GM19467 (cell line): Measurements from ENCODE around the gene MMEL1.
"Not testable (repeated sequence)": the region's sequence is repeated elsewhere in the genome, so short reads cannot be mapped to it uniquely, and the experiment has no call there.

ENCODE experiments used
- ATAC-seq: cut with Tn5 transposase; IDR thresholded peaks from one replicate; pipeline ENCODE4 v1.9.1; 2021; ENCODE audit warnings: mild to moderate bottlenecking, moderate library complexity; ENCODE audit not compliant: unreplicated experiment

Gene MMEL1, protein sequence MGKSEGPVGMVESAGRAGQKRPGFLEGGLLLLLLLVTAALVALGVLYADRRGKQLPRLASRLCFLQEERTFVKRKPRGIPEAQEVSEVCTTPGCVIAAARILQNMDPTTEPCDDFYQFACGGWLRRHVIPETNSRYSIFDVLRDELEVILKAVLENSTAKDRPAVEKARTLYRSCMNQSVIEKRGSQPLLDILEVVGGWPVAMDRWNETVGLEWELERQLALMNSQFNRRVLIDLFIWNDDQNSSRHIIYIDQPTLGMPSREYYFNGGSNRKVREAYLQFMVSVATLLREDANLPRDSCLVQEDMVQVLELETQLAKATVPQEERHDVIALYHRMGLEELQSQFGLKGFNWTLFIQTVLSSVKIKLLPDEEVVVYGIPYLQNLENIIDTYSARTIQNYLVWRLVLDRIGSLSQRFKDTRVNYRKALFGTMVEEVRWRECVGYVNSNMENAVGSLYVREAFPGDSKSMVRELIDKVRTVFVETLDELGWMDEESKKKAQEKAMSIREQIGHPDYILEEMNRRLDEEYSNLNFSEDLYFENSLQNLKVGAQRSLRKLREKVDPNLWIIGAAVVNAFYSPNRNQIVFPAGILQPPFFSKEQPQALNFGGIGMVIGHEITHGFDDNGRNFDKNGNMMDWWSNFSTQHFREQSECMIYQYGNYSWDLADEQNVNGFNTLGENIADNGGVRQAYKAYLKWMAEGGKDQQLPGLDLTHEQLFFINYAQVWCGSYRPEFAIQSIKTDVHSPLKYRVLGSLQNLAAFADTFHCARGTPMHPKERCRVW

DNA sequence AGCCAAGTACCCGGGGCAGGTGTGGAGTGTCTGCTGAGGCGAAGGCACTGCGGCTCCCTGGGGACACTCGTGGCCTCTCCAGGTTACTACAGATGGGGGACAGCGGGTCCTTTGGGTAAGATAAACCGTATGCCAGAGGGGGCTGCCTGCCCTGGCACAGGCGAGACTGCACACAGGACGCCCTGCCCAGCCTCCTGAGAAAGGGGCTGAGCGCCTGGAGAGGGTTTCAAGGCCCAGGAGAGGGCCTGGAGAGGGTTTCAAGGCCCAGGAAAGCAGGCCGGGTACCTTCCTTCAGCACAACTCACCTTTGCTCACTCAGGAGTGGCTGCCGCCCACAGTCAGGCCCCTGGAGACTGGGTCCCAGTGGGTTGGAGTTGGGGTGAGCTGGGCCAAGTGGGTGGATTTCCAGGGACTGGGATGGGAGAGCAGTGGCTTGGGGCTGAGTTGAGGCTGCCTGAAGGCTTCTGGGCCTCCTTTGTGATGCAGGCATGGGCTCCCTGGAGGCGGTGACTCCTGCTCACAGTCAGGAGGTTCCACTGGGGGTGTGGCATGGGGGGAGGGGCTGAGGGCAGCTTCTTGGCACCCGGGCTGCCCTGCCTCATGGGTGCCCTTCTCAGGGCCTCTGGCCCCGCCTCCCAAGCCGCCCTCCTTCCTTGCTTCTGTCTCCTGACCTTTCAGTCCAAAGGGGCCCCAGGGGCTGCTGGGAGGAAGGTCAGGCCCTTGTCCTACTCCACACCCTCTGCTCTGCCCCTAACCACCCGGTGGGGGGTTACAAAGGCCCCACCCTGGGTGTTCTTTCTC is at the start of gene MMEL1:
Gene MMEL1 (minus strand): TSS at position 456 of the 801 bp plus-strand sequence. CDS start 3,532 bp downstream, outside the sequence.
- ATAC-seq = no peak

DNA sequence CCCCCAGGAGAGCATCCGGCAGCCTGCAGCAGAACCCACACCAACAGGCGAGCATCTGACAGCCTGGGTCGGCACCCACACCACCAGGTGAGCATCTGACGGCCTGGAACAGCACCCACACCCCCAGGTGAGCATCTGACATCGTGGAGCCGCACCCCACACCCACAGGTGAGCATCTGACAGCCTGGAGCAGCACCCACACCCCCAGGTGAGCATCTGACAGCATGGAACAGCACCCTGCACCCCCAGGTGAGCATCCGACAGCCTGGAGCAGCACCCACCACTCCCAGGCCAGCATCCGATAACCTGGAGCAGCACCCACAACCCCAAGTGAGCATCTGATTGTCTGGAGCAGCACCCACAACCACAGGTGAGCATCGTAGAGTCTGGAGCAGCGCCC is 43.9 kb upstream of the MMEL1 start:
- ATAC-seq = not testable (repeated sequence)

DNA sequence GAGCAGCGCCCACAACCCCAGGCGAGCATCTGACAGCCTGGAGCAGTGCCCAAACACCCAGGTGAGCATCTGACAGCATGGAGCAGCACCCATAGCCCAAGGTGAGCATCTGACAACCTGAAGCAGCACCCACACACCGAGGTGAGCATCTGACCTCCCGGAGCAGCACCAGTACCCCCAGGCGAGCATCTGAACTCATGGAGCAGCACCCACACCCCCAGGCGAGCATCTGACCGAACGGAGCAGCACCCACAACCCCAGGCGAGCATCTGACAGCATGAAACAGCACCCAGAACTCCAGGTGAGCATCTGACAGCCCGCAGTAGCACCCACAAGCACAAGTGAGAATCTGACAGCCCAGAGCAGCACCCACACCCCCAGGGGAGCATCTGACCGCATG is 38.8 kb upstream of the MMEL1 start:
- ATAC-seq = not testable (repeated sequence)

DNA sequence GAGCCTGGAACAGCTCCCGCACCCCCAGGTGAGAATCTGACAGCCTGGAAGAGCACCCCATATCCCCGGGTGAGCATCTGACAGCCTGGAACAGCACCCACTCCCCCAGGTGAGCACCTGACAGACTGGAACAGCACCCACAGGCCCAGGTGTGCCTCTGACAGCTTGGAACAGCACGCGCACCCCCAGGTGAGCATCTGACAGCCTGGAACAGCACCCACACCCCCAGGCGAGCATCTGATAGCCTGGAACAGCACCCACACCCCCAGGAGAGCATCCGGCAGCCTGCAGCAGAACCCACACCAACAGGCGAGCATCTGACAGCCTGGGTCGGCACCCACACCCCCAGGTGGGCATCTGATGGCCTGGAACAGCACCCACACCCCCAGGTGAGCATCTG is 27.0 kb upstream of the MMEL1 start:
- ATAC-seq = not testable (repeated sequence)

DNA sequence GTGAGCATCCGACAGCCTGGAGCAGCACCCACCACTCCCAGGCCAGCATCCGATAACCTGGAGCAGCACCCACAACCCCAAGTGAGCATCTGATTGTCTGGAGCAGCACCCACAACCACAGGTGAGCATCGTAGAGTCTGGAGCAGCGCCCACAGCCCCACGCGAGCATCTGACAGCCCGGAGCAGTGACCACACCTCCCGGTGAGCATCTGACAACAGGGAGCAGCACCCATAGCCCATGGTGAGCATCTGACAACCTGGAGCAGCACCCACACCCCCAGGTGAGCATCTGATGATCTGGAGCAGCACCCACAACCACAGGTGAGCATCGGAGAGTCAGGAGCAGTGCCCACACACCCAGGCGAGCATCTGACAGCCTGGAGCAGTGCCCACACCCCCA is 25.1 kb upstream of the MMEL1 start:
- not testable (repeated sequence) for ATAC-seq

DNA sequence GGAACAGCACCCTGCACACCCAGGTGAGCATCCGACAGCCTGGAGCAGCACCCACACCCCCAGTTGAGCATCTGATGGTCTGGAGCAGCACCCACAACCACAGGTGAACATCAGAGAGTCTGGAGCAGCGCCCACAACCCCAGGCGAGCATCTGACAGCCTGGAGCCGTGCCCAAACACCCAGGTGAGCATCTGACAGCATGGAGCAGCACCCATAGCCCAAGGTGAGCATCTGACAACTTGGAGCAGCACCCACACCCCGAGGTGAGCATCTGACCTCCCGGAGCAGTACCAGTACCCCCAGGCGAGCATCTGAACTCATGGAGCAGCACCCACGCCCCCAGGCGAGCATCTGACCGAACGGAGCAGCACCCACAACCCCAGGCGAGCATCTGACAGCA is 24.3 kb upstream of the MMEL1 start:
- ATAC-seq = not testable (repeated sequence)

DNA sequence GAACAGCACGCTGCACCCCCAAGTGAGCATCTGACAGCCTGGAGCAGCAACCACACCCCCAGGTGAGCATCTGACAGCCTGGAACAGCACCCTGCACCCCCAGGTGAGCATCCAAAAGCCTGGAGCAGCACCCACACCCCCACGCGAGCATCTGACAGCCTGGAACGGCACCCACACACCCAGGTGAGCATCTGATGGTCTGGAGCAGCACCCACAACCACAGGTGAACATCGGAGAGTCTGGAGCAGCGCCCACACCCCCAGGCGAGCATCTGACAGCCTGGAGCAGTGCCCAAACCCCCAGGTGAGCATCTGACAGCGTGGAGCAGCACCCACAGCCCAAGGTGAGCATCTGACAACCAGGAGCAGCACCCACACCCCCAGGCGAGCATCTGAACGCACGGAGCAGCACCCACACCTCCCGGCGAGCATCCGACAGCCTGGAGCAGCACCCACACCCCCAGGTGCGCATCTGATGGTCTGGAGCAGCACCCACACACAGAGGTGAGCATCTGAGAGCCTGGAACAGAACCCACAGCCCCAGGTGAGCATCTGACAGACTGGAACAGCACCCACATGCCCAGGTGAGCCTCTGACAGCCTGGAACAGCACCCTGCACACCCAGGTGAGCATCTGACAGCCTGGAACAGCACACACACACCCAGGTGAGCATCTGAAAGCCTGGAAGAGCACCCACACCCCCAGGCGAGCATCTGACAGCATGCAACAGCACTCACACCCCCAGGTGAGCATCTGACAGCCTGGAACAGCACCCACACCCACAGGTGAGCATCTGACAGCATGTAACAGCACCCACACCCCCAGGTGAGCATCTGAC is 23.0 kb upstream of the MMEL1 start:
- not testable (repeated sequence) for ATAC-seq

DNA sequence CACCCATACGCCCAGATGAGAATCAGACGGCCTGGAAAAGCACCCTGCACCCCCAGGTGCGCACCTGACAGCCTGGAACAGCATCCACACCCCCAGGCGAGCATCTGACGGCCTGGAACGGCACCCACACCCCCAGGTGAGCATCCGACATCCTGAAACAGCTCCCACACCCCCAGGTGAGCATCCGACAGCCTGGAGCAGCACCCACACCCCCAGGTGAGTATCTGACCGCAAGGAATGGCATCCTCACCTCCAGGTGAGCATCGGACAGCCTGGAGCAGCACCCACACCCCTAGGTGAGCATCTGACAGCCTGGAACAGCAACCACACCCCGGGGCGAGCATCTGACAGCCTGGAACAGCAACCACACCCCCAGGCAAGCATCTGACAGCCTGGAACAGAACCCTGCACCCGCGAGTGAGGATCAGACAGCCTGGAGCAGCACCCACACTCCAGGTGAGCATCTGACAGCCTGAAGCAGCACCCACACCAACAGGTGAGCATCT is 21.7 kb upstream of the MMEL1 start:
- ATAC-seq = not testable (repeated sequence)

DNA sequence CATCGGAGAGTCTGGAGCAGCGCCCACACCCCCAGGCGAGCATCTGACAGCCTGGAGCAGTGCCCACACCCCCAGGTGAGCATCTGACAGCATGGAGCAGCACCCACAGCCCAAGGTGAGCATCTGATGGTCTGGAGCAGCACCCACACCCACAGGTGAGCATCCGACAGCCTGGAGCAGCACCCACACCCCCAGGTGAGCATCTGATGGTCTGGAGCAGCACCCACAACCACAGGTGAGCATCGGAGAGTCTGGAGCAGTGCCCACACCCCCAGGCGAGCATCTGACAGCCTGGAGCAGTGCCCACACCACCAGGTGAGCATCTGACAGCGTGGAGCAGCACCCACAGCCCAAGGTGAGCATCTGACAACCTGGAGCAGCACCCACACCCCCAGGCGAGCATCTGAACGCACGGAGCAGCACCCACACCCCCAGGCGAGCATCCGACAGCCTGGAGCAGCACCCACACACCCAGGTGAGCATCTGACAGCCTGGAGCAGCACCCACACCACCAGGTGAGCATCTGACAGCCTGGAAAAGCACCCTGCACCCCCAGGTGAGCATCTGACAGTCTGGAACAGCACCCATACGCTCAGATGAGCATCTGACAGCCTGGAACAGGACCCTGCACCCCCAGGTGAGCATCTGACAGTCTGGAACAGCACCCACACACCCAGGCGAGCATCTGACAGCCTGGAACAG is 21.1 kb upstream of the MMEL1 start:
- not testable (repeated sequence) for ATAC-seq

DNA sequence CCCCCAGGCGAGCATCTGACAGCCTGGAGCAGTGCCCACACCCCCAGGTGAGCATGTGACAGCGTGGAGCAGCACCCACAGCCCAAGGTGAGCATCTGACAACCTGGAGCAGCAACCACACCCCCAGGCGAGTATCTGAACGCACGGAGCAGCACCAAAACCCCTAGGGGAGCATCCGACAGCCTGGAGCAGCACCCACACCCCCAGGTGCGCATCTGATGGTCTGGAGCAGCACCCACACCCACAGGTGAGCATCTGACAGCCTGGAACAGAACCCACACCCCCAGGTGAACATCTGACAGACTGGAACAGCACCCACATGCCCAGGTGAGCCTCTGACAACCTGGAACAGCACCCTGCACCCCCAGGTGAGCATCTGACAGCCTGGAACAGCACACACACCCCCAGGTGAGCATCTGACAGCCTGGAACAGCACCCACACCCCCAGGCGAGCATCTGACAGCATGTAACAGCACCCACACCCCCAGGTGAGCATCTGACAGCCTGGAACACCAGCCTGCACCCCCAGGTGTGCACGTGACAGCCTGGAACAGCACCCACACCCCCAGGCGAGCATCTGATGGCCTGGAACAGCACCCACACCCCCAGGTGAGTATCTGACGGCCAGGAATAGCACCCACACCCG is 20.2 kb upstream of the MMEL1 start:
- ATAC-seq = not testable (repeated sequence)

DNA sequence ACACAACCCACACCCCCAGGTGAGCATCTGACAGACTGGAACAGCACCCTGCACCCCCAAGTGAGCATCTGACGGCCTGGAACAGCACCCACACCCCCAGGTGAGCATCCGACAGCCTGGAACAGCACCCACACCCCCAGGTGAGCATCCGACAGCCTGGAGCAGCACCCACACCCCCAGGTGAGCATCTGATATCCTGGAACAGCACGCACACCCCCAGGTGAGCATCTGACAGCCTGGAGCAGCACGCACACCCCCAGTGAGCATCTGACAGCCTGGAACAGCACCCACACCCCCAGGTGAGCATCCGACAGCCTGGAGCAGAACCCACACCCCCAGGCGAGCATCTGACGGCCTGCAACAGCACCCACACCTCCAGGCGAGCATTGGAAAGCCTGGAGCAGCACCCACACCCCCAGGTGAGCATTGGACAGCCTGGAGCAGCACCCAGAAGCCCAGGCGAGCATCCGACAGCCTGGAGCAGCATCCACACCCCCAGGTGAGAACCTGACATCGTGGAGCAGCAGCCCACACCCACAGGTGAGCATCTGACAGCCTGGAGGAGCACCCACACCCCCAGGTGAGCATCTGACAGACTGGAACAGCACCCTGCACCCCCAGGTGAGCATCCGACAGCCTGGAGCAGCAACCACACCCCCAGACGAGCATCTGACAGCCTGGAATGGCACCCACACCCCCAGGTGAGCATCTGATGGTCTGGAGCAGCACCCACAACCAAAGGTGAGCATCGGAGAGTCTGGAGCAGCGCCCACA is 19.5 kb upstream of the MMEL1 start:
- ATAC-seq = not testable (repeated sequence)

DNA sequence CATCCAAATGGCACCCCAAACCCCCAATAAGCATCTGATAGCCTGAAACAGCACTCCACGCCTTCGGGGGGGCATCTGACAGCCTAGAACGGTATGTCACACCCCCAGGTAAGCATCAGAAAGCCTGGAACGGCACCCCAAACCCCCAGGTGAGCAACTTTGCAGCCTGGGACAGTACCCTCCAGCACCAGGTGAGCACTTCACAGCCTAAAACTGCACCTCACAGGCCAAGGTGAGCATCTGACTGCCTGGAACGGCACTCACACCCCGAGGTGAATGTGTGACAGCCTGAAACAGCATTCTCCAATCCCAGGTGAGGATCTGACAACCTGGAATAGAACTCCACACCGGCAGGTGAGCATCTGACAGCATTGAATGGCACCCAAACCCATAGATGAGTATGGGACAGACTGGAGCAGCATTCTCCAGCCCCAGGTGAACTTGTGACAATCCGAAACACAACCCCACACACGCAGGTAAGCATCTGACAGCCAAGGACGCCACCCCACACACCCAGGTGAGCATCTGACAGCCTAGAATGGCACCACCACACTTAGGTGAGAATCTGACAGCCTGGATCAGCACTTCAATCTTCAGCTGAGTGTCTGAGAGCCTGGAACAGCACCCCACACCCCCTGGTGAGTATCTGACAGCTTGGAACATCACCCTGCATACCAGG is 18.3 kb upstream of the MMEL1 start:
- ATAC-seq = no peak

DNA sequence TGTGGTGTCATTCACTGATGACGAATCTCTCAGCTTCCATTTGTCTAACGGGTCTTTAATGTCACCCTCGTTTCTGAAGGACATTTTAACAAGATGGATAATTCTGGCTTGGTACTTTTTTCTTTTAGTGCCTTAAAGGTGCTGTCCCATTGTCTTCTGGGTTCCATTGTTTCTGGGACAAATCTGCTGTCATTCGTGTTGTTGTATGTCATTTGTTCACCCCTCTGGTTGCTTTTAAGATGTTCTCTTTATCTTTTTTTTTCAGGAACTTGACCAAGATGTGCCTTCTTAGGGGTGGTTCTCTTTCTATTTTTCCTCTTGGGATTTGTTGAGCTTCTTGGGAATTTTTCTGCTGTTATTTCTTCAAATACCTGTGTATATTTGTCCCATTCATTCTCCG is 14.0 kb upstream of the MMEL1 start:
- no peak for ATAC-seq

DNA sequence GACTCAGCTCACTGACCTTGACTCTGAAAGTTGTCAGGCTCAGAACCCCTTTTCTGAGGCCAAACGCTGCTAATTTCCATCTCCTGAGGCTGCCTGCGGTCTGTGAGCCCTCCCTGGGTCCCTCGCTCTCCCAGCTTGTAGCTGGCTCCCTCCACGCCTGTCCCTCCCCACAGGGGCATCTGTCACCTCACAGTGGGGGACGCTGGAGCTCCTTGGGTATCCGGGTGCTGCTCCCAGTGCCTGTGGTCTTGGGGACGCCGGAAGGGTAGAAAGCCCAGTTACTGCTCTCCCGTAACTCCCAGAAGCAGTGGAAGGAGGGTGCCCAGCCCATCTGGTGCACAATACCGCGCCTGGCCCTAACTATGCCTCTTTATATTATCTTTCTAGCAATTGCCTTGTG is 13.0 kb upstream of the MMEL1 start:
- no peak for ATAC-seq

DNA sequence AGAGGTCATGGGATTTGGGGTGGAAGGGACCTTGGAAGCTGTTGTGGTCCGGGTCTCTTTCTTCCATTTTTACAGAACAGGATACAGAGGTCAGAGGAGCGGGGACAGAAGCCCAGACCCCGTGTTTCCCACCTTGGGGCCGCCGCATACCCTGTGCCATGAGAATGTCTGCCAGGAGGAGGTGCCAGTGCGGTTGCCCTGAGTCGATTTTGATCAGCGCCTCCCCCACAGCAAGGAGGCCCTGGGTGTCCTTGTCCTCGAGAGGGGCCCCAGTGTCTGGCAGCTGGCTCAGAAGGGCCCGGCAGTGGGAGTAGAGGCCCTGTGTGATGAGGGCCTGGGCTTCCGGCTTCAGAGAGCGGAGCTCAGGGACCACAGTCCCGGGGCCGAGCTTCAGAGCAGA is 12.3 kb upstream of the MMEL1 start:
- no peak for ATAC-seq

DNA sequence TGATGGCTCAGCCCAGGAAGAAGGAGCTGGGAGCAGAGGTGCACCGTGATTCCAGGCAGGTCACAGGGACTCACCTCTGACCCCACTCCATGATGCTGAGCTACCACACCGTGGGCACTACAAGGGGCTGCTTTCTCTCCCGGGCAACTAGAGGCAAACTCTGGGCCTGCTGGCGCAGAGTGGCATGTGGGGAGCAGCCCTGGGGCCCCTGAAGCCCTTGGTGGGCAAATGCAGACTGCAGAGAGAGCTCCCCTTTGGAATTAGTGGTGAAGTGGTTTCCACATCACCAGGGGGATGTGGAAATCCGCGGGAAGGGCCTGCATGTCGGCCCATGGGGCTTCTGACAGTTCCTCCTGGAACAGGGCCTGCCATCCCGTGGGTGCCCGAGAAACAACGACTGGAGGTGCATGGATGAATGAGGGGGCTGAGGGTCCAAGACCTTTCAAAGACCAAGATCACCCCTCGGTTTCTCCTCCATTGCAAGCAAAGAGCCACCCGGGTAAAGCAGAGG is 11.8 kb upstream of the MMEL1 start:
- no peak for ATAC-seq

DNA sequence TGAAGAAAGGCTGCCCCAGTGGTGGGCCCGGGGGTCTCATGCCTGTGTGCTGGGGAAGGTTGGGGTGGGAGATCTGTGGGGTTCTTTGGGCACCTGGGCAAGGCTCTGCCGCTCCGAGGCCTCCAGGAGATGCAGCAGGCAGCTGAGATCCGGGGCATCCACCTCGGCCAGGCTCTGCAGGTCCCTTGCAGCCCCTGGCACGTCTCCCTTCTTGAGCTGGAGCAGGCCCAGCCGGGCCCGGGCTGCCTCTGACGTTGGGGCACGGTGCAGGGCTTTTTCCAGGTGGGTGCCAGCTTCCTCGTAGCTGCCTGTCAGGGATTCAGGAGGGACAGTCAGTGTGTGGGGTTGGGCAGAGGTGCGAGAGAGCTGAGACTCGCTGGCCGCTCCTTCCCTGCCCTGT is 11.4 kb upstream of the MMEL1 start:
- ATAC-seq = no peak
